BJ (cell line): ENCODE data around the gene RUSC2. TPM values are rescaled to one million over a fixed set of nuclear protein-coding genes. Genes with fewer than 3 reads are reported as not detected.
"Not testable (repeated sequence)": the region's sequence is repeated elsewhere in the genome, so short reads cannot be mapped to it uniquely, and the experiment has no call there.

ENCODE experiments used
- CTCF ChIA-PET: fragments of 350-600 bp; formaldehyde crosslinking; extraction: SDS; loops from one replicate; lab custom pipeline; 2021; ENCODE audit warnings: antibody characterized with exemption, inconsistent platforms; lab: Yijun Ruan, JAX
- POLR2A ChIA-PET: fragments of 300-600 bp; sonication (Branson Sonifier 250); formaldehyde crosslinking; extraction: SDS; loops from one replicate; lab custom pipeline; 2021; ENCODE audit warnings: antibody characterized with exemption; lab: Charles Lee
- DNase-seq: peaks from one replicate; pipeline ENCODE4 v3.0.0-alpha.2; 2011; ENCODE audit warnings: low read depth
- H3K27me3 ChIP-seq: 2 replicates; pipeline ENCODE4 v1.6.0; 2011; ENCODE audit warnings: low read length; ENCODE audit not compliant: control insufficient read depth, insufficient read depth
- H3K36me3 ChIP-seq: 2 replicates; pipeline ENCODE4 v1.5.1; 2011; ENCODE audit warnings: low read length; ENCODE audit not compliant: control insufficient read depth, insufficient read depth
- H3K4me3 ChIP-seq: 2 replicates; pipeline ENCODE4 v1.5.1; 2011; ENCODE audit warnings: low read depth, mild to moderate bottlenecking, control low read depth, low read length
- CTCF ChIP-seq: IDR thresholded peaks from 2 replicates; pipeline ENCODE4 v1.5.1; 2011; ENCODE audit warnings: low read depth, mild to moderate bottlenecking, control low read depth, inconsistent platforms, low read length, moderate library complexity; ENCODE audit not compliant: insufficient read depth
- polyA plus RNA-seq: library from polyadenylated mRNA; depleted of rRNA; stranded (reverse); fragments of >200 nt; gene quantifications from 2 replicates; pipeline ENCODE4 v1.2.3, GENCODE V29; 2011

RUSC2 gene
- polyA plus RNA-seq, 1 experiment: 43.3 TPM

GRCh38 chr9:35521708-35522107, 31.8 kb downstream of the RUSC2 start:
- no peak for TF ChIP-seq CTCF
- ChIA-PET POLR2A (interaction anchor here (0.7 to 1.0 kb wide), 2 partner anchors 17 to 211 kb away, joined by 3 to 4 read pairs; partner anchors contain the start of genes CREB3 and TLN1), CTCF (interaction anchor here (1.2 to 3.0 kb wide), 6 partner anchors 11 to 268 kb away, joined by 3 to 23 read pairs (median 4); a partner anchor contains a TSS)
- H3K36me3 ChIP-seq: no peaks in the 10 kb centered on the region; the same call in 1 of the 2 replicates
- no peak overlapping the region for H3K4me3 ChIP-seq
- no peaks in the 10 kb centered on the region for H3K27me3 ChIP-seq
- peak; percentile 44 for DNase-seq

- CTCF ChIA-PET: interaction anchor here (0.5 to 3.0 kb wide), 8 partner anchors 11 to 268 kb away, joined by 3 to 23 read pairs (median 4); a partner anchor contains a TSS
- peak; percentile 34 for TF ChIP-seq CTCF
- Histone ChIP-seq H3K27me3 (no peaks in the 10 kb centered on the region), H3K36me3 (no peaks in the 10 kb centered on the region; the same call in 1 of the 2 replicates), H3K4me3 (no peak overlapping the region)
- DNase-seq: no peak
- POLR2A ChIA-PET: interaction anchor here (0.7 to 1.0 kb wide), 2 partner anchors 16 to 210 kb away, joined by 3 to 4 read pairs; partner anchors contain the start of genes CREB3 and TLN1
Observed at GRCh38 chr9:35522187-35522586, 32.3 kb downstream of the RUSC2 start.

GRCh38 chr9:35522700-35523099, 32.8 kb downstream of the RUSC2 start:
- no peak overlapping the region for H3K4me3 ChIP-seq
- no peak for DNase-seq
- ChIA-PET CTCF (interaction anchor here (0.5 to 3.0 kb wide), 6 partner anchors 14 to 207 kb away, joined by 3 to 23 read pairs (median 3); no protein-coding TSS in a partner anchor), POLR2A (no interaction called here)
- no peak for TF ChIP-seq CTCF
- no peaks in the 10 kb centered on the region for H3K27me3 ChIP-seq
- no peaks in the 10 kb centered on the region; the same call in 1 of the 2 replicates for H3K36me3 ChIP-seq

- CTCF ChIA-PET: interaction anchor here (0.6 to 3.0 kb wide), 2 partner anchors 30 to 206 kb away, joined by 3 to 23 read pairs; no protein-coding TSS in a partner anchor
- DNase-seq, POLR2A ChIA-PET, H3K36me3 ChIP-seq, H3K4me3 ChIP-seq, H3K27me3 ChIP-seq: not testable (repeated sequence)
Observed at GRCh38 chr9:35523556-35523955, 33.6 kb downstream of the RUSC2 start.

- no peaks in the 10 kb centered on the region for H3K27me3 ChIP-seq
- DNase-seq: no peak
- ChIA-PET POLR2A (interaction anchor here (1.3 kb wide), 1 partner anchor 10 kb away, joined by 3 read pairs; no protein-coding TSS in a partner anchor), CTCF (interaction anchor here (1.4 kb wide), 1 partner anchor 13 kb away, joined by 3 read pairs; no protein-coding TSS in a partner anchor)
- 0 out of 2 replicates have a peak, but pooled peaks cover 3% of the 10 kb centered on the region for H3K36me3 ChIP-seq
- no peak overlapping the region for H3K4me3 ChIP-seq
- no peak for TF ChIP-seq CTCF
Observed at GRCh38 chr9:35526087-35526801, 36.3 kb downstream of the RUSC2 start.
